ENCODE results near the gene SEC23IP.
"Not testable (repeated sequence)": the region's sequence is repeated elsewhere in the genome, so short reads cannot be mapped to it uniquely, and the experiment has no call there.

SEC23IP gene

GRCh38 chr10:119892188-119893065 lies at the start of gene SEC23IP:
Gene SEC23IP, plus strand, starts transcription at chr10:119892730. Its CDS starts 53 bp downstream, at chr10:119892783.
- DNase-seq = peak; percentile 97

- DNase-seq = peak; percentile 63
Observed at GRCh38 chr10:119845656-119846055, 46.9 kb upstream of the SEC23IP start.

GRCh38 chr10:119849031-119849789 lies 43.3 kb upstream of the SEC23IP start:
- no peak for DNase-seq

GRCh38 chr10:119849944-119850343 lies 42.6 kb upstream of the SEC23IP start:
- no peak for DNase-seq

GRCh38 chr10:119852277-119852676 lies 40.3 kb upstream of the SEC23IP start:
- no peak for DNase-seq

- no peak for DNase-seq
Observed at GRCh38 chr10:119852822-119853221, 39.7 kb upstream of the SEC23IP start.

- no peak for DNase-seq
Observed at GRCh38 chr10:119853574-119853973, 39.0 kb upstream of the SEC23IP start.

- no peak for DNase-seq
Observed at GRCh38 chr10:119858063-119858462, 34.5 kb upstream of the SEC23IP start.

- DNase-seq = peak; percentile 65
Observed at GRCh38 chr10:119859420-119860258, 32.9 kb upstream of the SEC23IP start.

GRCh38 chr10:119860866-119861607 lies 31.5 kb upstream of the SEC23IP start:
- no peak for DNase-seq

GRCh38 chr10:119862524-119862923 lies 30.0 kb upstream of the SEC23IP start:
- no peak for DNase-seq

GRCh38 chr10:119863951-119864565 lies 28.5 kb upstream of the SEC23IP start:
- DNase-seq = no peak

GRCh38 chr10:119865699-119866240 lies 26.8 kb upstream of the SEC23IP start:
- DNase-seq = no peak

GRCh38 chr10:119867317-119867716 lies 25.2 kb upstream of the SEC23IP start:
- no peak for DNase-seq

- DNase-seq = not testable (repeated sequence)
Observed at GRCh38 chr10:119869398-119869797, 23.1 kb upstream of the SEC23IP start.

- peak; percentile 67 for DNase-seq
Observed at GRCh38 chr10:119871881-119872609, 20.5 kb upstream of the SEC23IP start.

- no peak for DNase-seq
Observed at GRCh38 chr10:119872610-119872859, 20.0 kb upstream of the SEC23IP start, which contains the start of gene MCMBP. Gene MCMBP, minus strand, starts transcription at chr10:119872843. Its CDS starts 259 bp downstream, at chr10:119872584.

GRCh38 chr10:119872860-119873681 lies 19.5 kb upstream of the SEC23IP start:
- peak; percentile 95 for DNase-seq

GRCh38 chr10:119878524-119878923 lies 14.0 kb upstream of the SEC23IP start:
- no peak for DNase-seq
